OCI-LY1 (cell line): ENCODE measurements around the gene RNU1-4.
"Not testable (repeated sequence)": the region's sequence is repeated elsewhere in the genome, so short reads cannot be mapped to it uniquely, and the experiment has no call there.

Experiments used
- H2AFZ ChIP-seq: fragments of 200-600 bp; sonication (generic), shearing (Covaris generic); 2 replicates; pipeline ENCODE4 v1.6.0; 2014; ENCODE audit warnings: antibody characterized with exemption, mild to moderate bottlenecking, low read length
- H3F3A ChIP-seq: fragments of 200-600 bp; sonication (generic), shearing (Covaris generic); 2 replicates; pipeline ENCODE4 v1.6.0; 2014; ENCODE audit warnings: mild to moderate bottlenecking, antibody characterized with exemption, low read length, moderate library complexity; ENCODE audit not compliant: insufficient read depth
- H3K27ac ChIP-seq: fragments of 200-600 bp; sonication (generic); 2 replicates; pipeline ENCODE4 v1.5.1; 2014; ENCODE audit warnings: low read length, mixed run types, mild to moderate bottlenecking, low read depth; ENCODE audit not compliant: poor library complexity, severe bottlenecking
- H3K27me3 ChIP-seq: fragments of 200-600 bp; sonication (generic); 2 replicates; pipeline ENCODE4 v1.6.0; 2014; ENCODE audit warnings: antibody characterized with exemption, mild to moderate bottlenecking, low read length, moderate library complexity; ENCODE audit not compliant: insufficient read depth
- H3K36me3 ChIP-seq: fragments of 200-600 bp; sonication (generic); 2 replicates; pipeline ENCODE4 v1.6.1; 2014; ENCODE audit warnings: mild to moderate bottlenecking, antibody characterized with exemption, low read length, moderate library complexity, mixed read lengths; ENCODE audit not compliant: insufficient read depth
- H3K4me1 ChIP-seq: fragments of 200-600 bp; sonication (generic); 2 replicates; pipeline ENCODE4 v1.5.1; 2014; ENCODE audit warnings: mild to moderate bottlenecking, low read length, moderate library complexity; ENCODE audit not compliant: insufficient read depth, severe bottlenecking
- H3K4me2 ChIP-seq: fragments of 200-600 bp; sonication (generic), shearing (Covaris generic); 2 replicates; pipeline ENCODE4 v1.6.1; 2014; ENCODE audit warnings: low read length
- H3K4me3 ChIP-seq: fragments of 200-600 bp; sonication (generic); 2 replicates; pipeline ENCODE4 v1.5.1; 2014; ENCODE audit warnings: low read length, low read depth, mild to moderate bottlenecking, mixed read lengths; ENCODE audit not compliant: poor library complexity, severe bottlenecking
- H3K79me2 ChIP-seq: fragments of 200-600 bp; shearing (Covaris generic); 2 replicates; pipeline ENCODE4 v1.6.1; 2016; ENCODE audit warnings: mixed run types, low read length, mixed read lengths; ENCODE audit not compliant: insufficient read depth
- H3K9ac ChIP-seq: fragments of 200-600 bp; sonication (generic), shearing (Covaris generic); 2 replicates; pipeline ENCODE4 v1.6.1; 2014; ENCODE audit warnings: mild to moderate bottlenecking, low read length, mixed read lengths
- H3K9me2 ChIP-seq: fragments of 200-600 bp; sonication (generic), shearing (Covaris generic); 2 replicates; pipeline ENCODE4 v1.6.1; 2014; ENCODE audit warnings: low read depth, mild to moderate bottlenecking, low read length, mixed read lengths
- H3K9me3 ChIP-seq: fragments of 200-600 bp; shearing (Covaris generic); 2 replicates; pipeline ENCODE4 v1.6.1; 2014; ENCODE audit warnings: low read length, mixed read lengths
- H4K20me1 ChIP-seq: fragments of 200-600 bp; sonication (generic), shearing (Covaris generic); 2 replicates; pipeline ENCODE4 v1.6.0; 2016; ENCODE audit warnings: mild to moderate bottlenecking, low read length; ENCODE audit not compliant: insufficient read depth

Gene RNU1-4

DNA sequence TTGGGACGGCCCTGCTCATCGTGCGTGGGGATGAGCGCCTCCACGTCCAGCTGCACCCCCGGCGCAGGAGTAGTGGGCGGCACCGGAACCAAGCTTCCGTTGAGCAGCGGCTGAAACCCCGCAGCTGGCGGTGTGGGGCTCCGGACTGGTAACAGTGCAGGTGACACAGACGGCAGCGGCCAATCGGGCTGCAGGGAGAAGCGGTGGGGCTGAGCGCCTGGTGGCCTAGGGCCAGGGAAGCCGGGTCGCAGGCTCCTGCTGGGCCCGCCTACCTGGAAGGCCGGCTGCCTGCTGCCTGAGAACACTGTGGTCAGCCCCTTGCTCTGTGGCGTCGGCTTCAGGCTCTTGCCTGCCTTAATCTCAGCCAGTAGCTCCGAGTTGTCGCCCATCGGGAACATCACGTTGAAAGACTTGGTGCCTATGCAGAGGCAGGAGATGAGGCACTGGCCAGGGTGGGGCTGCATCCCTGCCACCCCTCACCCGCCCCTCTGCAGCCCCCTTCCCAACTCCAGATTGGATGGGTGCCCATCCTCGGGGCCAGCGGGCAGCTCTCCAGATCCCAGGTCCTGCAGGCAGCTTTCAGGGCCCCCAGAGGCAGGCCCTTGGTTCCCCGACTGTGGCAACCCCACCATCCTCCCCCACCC lies 43.7 kb upstream of the RNU1-4 start:
- not testable (repeated sequence) for H3F3A ChIP-seq, H2AFZ ChIP-seq, H3K36me3 ChIP-seq, H3K4me2 ChIP-seq, H3K9ac ChIP-seq, H3K9me2 ChIP-seq, H3K27me3 ChIP-seq, H3K79me2 ChIP-seq, H3K4me3 ChIP-seq, H4K20me1 ChIP-seq, H3K27ac ChIP-seq, H3K9me3 ChIP-seq, H3K4me1 ChIP-seq

DNA sequence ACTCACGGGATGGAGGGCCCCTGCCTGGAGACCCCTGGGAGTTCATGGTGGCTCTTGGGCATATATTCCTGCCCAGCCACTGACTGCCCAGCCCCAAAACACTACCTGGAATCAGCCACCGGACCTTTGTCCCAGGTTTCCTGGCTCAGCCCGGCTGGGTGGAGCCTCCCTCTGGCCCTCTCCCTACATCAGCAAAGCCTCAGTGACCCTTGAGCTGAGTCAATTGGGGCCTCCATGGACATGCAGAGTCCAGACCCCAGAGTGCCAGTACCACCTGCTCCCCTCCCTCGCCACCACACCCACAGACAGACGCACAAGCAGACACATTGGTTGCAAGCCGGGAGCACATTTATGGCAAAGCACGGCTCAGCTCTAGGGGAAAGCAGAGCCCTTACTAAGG lies 43.2 kb upstream of the RNU1-4 start:
- not testable (repeated sequence) for H3K9ac ChIP-seq, H3K9me2 ChIP-seq, H3K27ac ChIP-seq, H3K79me2 ChIP-seq, H2AFZ ChIP-seq, H3K4me3 ChIP-seq, H3F3A ChIP-seq, H3K9me3 ChIP-seq, H3K4me1 ChIP-seq, H4K20me1 ChIP-seq, H3K27me3 ChIP-seq, H3K4me2 ChIP-seq, H3K36me3 ChIP-seq

DNA sequence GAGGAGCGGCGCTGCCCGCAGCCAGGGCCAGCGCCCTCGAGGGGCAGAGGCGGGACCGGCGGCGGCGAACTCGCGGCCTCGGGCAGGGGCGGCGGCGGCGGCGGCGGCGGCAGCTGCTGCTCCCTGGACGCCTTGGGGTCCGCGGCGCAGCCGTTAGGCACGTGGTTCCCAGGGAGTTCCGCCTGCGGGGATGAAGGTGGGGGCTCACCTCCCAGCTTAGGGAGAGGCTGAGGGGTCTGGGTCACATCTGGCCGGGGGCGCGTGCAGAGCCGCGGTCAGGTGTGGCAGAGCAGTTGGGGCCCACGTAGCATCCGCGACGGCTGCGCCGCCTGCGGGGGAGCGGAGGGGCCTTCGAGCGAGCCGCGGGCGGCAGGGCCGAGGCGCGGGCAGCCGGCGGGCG lies 40.9 kb upstream of the RNU1-4 start:
- not testable (repeated sequence) for H3K4me2 ChIP-seq, H3K9ac ChIP-seq, H4K20me1 ChIP-seq, H3K27ac ChIP-seq, H3K4me3 ChIP-seq, H3K9me3 ChIP-seq, H3F3A ChIP-seq, H3K36me3 ChIP-seq, H3K27me3 ChIP-seq, H3K79me2 ChIP-seq, H2AFZ ChIP-seq, H3K9me2 ChIP-seq, H3K4me1 ChIP-seq

GRCh38 chr1:16700138-16700895 lies 40.0 kb upstream of the RNU1-4 start:
- not testable (repeated sequence) for H3K36me3 ChIP-seq, H3K4me2 ChIP-seq

GRCh38 chr1:16701189-16701588 lies 39.1 kb upstream of the RNU1-4 start:
- not testable (repeated sequence) for H3K4me1 ChIP-seq, H4K20me1 ChIP-seq, H3K27me3 ChIP-seq, H3K9me3 ChIP-seq, H3K9me2 ChIP-seq, H3K9ac ChIP-seq, H3F3A ChIP-seq, H3K27ac ChIP-seq, H3K79me2 ChIP-seq, H3K4me2 ChIP-seq, H3K4me3 ChIP-seq, H2AFZ ChIP-seq, H3K36me3 ChIP-seq

More at GRCh38 chr1:16700138-16700895, 40.0 kb upstream of the RNU1-4 start:
- not testable (repeated sequence) for H3K4me3 ChIP-seq, H3K79me2 ChIP-seq, H3K9me3 ChIP-seq, H3F3A ChIP-seq, H3K27ac ChIP-seq, H3K9ac ChIP-seq, H2AFZ ChIP-seq, H3K4me1 ChIP-seq, H4K20me1 ChIP-seq, H3K27me3 ChIP-seq, H3K9me2 ChIP-seq

DNA sequence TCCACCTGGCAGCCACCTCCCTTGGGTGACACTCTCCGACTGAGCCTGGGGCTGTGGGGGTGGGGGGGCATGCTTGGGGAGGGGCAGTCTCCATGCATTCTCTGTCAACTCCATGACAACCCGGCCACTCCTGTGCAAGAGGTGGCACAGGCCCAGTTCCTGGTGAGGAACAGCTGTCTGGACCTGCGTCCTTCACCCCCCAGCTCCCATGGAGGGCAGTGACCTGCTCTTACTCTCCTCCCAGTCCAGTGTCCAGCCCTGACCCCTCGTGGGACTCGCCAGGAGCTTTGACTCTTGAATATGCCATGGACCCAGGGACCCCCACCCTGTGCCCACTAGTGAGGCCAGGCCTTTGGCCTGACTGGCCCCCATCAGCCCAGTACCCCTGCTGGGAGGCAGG lies 38.0 kb upstream of the RNU1-4 start:
- H3K27me3 ChIP-seq, H3K79me2 ChIP-seq, H3K4me3 ChIP-seq, H2AFZ ChIP-seq, H3K27ac ChIP-seq, H3K9me2 ChIP-seq, H3K9ac ChIP-seq, H3K4me2 ChIP-seq, H4K20me1 ChIP-seq, H3K9me3 ChIP-seq, H3K36me3 ChIP-seq, H3K4me1 ChIP-seq, H3F3A ChIP-seq: not testable (repeated sequence)

DNA sequence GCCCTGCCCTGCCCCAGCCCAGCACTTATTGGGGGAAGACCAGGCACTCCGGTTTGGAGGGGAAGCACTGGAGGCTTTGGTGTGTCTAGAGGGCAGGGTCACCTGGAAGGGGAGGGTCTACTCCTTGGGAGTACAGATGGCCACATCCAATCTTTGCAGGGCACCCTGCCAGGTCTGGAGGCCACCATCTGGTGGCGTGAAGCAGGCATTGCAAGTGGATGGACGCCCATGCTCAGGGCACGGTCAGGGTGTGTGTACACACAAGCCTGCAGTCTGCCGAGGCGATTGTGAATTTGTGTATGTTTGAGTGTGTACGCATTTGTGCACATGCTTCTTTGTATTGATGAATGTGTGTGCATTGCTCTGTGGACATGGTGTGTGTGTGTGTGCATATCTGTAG lies 37.2 kb upstream of the RNU1-4 start:
- H3K4me2 ChIP-seq, H3F3A ChIP-seq, H3K36me3 ChIP-seq, H3K4me3 ChIP-seq, H3K27me3 ChIP-seq, H3K9me3 ChIP-seq, H2AFZ ChIP-seq, H3K9ac ChIP-seq, H3K4me1 ChIP-seq, H3K9me2 ChIP-seq, H4K20me1 ChIP-seq, H3K27ac ChIP-seq, H3K79me2 ChIP-seq: not testable (repeated sequence)
